ENCODE data around the gene RENBP.

RENBP gene

DNA sequence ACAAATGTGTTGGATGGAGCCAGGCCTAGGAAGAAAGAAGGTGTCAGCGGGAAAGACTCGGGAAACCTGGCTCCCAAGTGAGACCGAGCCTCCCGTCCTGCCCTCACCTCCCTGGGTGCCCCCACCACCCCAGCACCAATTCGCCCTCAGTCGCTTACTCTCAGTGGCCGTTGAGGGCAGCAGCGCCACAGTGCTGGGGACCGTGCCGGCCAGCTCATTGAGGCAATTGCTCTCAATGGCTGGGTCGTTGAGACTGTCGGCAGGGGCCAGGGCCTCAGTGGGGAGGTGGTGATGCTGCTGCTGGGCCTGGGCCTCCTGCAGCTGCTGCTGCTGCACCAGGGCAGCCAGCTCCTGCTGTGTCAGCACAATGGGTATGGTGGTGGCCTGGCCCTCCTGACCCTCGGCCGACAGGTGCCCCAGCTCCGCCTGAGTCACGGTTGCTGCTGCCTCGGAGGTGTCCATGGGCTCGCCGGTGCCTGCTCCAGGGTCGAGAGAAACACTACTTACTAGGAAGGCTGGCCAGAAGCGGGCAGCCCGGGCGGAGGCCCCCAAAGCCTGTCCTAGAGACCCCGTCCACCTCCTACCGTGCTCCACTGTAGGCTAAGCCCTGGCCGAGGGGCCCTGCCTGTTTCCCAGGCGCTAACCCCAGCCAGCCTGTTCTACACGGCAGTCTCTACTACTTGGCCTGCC lies 7.4 kb upstream of the RENBP start:
- in situ Hi-C loops (cut with HindIII; ENCODE audit: low sequenced_read_pairs): no loop called here
- H3K4me3 ChIP-seq (ENCODE audit: low read depth, low read length): no peak overlapping the region
- TF ChIP-seq, protein P1, sequence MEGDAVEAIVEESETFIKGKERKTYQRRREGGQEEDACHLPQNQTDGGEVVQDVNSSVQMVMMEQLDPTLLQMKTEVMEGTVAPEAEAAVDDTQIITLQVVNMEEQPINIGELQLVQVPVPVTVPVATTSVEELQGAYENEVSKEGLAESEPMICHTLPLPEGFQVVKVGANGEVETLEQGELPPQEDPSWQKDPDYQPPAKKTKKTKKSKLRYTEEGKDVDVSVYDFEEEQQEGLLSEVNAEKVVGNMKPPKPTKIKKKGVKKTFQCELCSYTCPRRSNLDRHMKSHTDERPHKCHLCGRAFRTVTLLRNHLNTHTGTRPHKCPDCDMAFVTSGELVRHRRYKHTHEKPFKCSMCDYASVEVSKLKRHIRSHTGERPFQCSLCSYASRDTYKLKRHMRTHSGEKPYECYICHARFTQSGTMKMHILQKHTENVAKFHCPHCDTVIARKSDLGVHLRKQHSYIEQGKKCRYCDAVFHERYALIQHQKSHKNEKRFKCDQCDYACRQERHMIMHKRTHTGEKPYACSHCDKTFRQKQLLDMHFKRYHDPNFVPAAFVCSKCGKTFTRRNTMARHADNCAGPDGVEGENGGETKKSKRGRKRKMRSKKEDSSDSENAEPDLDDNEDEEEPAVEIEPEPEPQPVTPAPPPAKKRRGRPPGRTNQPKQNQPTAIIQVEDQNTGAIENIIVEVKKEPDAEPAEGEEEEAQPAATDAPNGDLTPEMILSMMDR (IDR thresholded peaks at IDR 0.05; ENCODE audit: low read depth, low read length, missing control alignments): no peak
- DNase-seq (ENCODE audit: low read depth): no peak

DNA sequence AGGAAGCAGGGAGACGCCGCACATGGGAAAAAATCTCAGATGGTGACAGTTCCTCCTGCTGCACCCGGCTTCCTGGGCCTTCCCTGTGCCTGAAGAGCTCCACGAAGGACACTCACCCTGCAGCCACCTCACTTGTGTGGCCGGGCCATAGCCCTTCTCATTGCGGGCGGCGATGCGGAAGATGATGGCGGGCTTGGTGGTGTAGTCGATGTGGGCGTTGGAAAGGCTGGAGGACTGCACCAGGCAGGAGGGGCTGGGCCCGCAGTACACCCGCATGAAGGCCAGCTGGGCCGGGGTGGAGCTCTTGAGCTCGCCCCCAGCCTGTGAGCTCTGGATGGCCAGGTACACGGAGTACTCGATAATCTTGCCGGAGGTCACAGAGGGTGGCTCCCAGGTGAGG lies 5.7 kb upstream of the RENBP start:
- no peak for DNase-seq (ENCODE audit: low read depth)
- in situ Hi-C loops (cut with HindIII; ENCODE audit: low sequenced_read_pairs): no loop called here
- TF ChIP-seq, protein P1 (IDR thresholded peaks at IDR 0.05; ENCODE audit: low read depth, low read length, missing control alignments): no peak
- no peak overlapping the region for H3K4me3 ChIP-seq (ENCODE audit: low read depth, low read length)

DNA sequence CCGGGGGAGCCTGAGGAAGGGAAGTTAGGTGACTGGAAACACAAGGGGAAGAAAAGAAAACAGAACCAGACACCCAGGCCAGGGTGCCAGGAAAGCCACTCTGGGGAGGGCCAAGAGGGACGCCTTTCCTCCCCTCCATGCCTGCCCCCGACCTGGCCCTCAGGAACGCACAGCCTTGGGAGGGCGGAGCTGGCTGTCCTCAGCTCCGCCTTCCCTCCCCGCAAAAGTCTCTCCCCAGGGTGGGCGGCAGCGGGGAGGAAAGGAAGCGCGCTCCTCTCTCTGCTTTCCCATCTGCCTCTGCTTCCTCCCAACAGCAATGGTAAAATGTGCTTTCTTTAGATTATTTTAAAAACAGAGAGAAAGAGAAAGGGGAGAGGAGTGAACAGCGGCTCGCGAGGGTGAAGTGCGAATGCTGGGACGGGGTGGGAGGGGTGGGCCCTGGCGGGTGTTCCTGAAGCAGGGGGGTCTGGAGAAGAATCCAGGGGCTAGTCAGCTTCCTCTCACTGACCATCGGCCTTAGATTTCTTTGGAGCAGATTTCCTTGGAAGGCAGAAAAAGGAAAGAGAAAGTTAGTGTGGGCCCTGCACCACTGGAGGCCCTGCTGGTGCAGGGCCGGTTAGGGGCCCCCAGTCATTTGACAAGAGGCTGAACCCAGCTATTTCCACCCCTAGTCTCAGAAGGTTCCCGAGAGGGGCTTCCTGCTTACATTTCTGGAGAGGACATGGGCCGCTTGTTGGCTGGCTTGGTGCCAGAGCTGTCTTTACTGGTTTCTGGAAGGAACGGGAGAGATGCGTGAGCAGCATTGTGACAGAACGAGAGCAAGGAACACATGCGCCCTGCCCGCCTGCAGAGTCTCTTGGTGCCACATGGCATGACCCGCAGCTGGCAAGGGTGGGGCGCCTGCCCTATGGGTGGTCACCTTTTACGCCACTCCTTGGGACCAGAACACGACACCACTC lies 4.7 kb upstream of the RENBP start:
- DNase-seq (ENCODE audit: low read depth): no peak
- in situ Hi-C loops (cut with HindIII; ENCODE audit: low sequenced_read_pairs): no loop called here
- TF ChIP-seq, protein P1 (IDR thresholded peaks at IDR 0.05; ENCODE audit: low read depth, low read length, missing control alignments): no peak
- H3K4me3 ChIP-seq (ENCODE audit: low read depth, low read length): no peak overlapping the region

GRCh38 chrX:153948002-153948466 lies 3.6 kb upstream of the RENBP start:
- no peak for DNase-seq (ENCODE audit: low read depth)
- in situ Hi-C loops (cut with HindIII; ENCODE audit: low sequenced_read_pairs): no loop called here
- H3K4me3 ChIP-seq (ENCODE audit: low read depth, low read length): no peak overlapping the region
- TF ChIP-seq, protein P1 (IDR thresholded peaks at IDR 0.05; ENCODE audit: low read depth, low read length, missing control alignments): no peak

DNA sequence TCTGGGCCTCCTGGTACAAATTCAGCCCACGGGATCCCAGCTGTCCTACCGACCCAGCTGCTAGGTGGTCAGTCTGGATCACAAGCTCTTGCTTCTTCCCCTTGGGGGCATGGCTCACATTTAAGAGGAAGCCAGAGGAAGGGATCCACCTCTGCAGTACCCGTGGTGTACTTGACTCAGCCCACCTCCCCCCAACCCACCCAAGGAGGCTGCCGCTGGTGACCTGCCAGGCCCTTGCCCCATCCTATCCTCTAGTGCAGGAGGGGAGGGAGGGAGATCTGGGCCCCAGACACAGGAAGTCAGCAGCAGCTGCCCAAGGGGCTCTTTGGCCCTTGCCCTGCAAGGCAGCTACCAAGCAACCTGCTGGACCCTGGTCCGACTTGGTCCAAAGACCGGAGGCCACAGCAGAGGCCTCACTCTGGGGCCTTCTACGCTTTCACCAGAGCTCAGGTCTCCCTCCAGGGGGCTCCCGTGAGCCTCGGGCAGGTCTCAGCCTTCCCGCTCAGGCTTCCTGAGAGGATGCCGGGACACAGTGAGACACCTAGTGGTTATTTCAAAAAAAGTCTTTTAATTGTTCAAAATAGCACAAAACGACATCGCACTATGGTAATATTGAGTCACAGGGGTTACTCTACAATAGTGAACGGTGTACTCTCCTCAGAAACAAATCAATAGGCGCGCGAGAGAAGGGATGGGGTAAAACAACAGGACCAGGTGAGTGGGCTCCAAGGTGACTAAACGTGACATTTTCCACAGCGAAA lies 2.7 kb upstream of the RENBP start:
- H3K4me3 ChIP-seq (ENCODE audit: low read depth, low read length): no peak overlapping the region
- TF ChIP-seq, protein P1 (IDR thresholded peaks at IDR 0.05; ENCODE audit: low read depth, low read length, missing control alignments): peak; percentile 95
- in situ Hi-C loops (cut with HindIII; ENCODE audit: low sequenced_read_pairs): no loop called here
- peak; percentile 56 for DNase-seq (ENCODE audit: low read depth)

Data from astrocyte of the cerebellum (primary cell).